HEK293 (cell line): ENCODE measurements around the gene ADCY10.

Experiments
- WT1 ChIP-seq: fragments of 450-650 bp; formaldehyde crosslinking; IDR thresholded peaks from 2 replicates; pipeline ENCODE4 v1.5.1; 2016; ENCODE audit warnings: missing biosample characterization, missing genetic modification characterization
- ZFP3 ChIP-seq: fragments of 450-650 bp; formaldehyde crosslinking; IDR thresholded peaks from 2 replicates; pipeline ENCODE4 v1.5.1; 2016; ENCODE audit warnings: low read depth, missing biosample characterization, missing genetic modification characterization
- ZNF48 ChIP-seq: fragments of 450-650 bp; formaldehyde crosslinking; IDR thresholded peaks from 2 replicates; pipeline ENCODE4 v1.5.1; 2016; ENCODE audit warnings: missing biosample characterization, missing genetic modification characterization

- no peak for TF ChIP-seq WT1 (tag by site-specific recombination)
- TF ChIP-seq ZFP3 (tag by site-specific recombination), result no peak
- TF ChIP-seq ZNF48 (tag by site-specific recombination), result no peak
Measured at GRCh38 chr1:167899253-167899681, 14.7 kb downstream of the ADCY10 start.
